GM10266 (cell line): ENCODE data around the gene TRPM8.
A peak's percentile ranks its signal among the peaks of the same experiment; 100 is the strongest.

Experiments
- DNase-seq: peaks from one replicate; pipeline ENCODE4 v3.0.0; 2012; ENCODE audit errors: extremely low spot score
- CTCF ChIP-seq: IDR thresholded peaks from 2 replicates; pipeline ENCODE4 v1.5.1; 2012; ENCODE audit warnings: mild to moderate bottlenecking, low read depth; ENCODE audit not compliant: control insufficient read depth, insufficient read depth; ENCODE audit errors: missing control alignments

The TRPM8 gene

GRCh38 chr2:233901884-233902283, 15.3 kb upstream of the TRPM8 start:
- no peak for TF ChIP-seq CTCF

DNA sequence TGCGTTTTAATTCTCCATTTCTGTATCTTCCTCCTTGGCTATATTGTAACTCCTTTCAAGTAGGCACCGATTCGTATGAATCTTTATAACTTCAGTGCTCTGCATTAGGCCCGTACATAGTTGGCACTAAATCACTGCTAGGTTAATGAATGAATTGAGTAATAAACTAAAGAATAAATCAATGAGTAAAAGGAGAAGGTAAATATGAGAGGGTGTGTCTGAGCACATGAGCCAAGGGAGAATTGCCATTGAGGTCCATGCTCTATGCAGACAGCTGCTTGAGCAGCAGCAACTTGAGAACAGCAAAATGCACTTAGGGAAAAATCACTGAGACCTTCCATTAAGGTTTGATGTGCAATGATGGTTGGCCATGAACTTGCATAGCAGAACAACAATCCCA, 11.2 kb upstream of the TRPM8 start:
- no peak for TF ChIP-seq CTCF
- no peak for DNase-seq

More at GRCh38 chr2:233901884-233902283, 15.3 kb upstream of the TRPM8 start:
- DNase-seq, result no peak

GRCh38 chr2:233907627-233908026, 9.5 kb upstream of the TRPM8 start:
- DNase-seq, result no peak
- TF ChIP-seq CTCF, result no peak

DNA sequence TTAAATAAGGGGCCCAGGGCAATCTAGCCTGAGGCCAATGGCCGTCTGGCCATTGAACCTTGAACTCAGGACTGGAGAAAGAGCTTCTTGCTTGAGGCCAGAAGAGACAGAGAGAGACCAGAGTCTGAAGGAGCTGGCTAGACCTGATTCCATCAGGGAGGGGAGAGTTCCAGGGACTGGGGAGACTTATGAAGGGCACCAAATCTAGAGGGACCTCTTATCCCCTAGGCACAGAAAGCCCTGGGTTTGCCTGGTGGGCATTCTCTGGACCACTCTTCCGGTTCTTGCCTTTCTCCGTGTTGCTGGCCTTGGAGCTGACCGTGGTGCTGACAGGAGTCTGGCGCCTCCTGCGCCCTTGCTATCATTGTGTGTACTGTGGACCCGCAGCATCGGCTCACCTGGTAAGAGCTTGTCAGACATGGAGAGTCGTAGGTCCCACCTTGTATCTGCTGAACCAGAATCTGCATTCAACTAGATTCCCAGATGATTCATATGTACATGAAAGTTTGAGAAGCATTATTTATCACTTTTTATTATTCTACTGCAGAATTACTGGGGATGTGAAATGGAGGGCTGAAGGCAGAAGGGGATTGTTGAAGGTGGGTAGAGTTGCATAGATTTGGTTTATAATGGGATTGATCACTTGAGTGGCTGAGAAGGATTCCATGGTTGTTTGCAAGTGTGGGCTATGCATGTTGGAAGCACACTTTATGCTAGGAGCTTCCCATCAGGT, 4.3 kb upstream of the TRPM8 start:
- no peak for DNase-seq
- no peak for TF ChIP-seq CTCF

DNA sequence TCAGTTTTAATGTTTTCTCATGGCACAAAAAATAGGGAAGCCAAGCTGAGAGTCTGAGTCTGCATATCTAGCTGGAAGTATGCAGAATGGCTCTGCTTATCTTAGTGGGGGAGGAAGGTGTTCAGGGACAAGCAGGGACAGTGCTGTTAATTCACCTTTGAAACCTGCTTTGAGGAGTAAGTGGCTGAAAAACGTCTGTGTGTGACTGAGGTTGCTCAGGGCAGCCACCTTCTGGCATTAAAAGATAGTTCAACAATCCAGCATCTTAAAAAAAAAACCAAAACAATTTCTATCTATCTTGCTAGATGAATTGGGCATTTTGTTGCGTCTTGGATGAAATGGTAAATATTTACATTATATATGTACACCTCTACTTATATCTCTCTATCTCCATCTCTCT, 2.0 kb upstream of the TRPM8 start:
- TF ChIP-seq CTCF, result peak; percentile 21
- DNase-seq, result no peak

DNA sequence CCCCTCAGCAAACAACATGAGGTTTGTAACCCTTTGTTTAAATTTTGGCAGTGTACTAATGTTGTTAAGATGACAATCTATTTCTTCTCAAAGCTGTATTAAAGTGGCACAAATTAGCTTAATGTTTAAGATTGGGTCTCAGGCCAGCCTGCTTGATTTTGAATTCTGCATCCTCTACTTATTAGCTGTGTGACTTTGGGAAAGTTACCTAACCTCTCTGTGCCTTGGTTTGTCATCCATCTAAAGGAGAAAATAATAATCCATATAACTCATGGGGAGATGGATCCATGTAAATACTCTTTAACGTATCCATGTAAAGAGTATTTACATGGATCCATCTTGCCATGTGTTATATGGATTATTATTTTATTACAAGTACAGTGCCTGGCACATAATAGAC, 2.1 kb downstream of the TRPM8 start:
- DNase-seq, result no peak
- no peak for TF ChIP-seq CTCF

- no peak for DNase-seq
- no peak for TF ChIP-seq CTCF
These were observed 2.8 kb downstream of the TRPM8 start for GRCh38 chr2:233919938-233920337.
